LHCN-M2 (cell line): ENCODE data around the gene CCDC188. TPM values are rescaled to one million over a fixed set of nuclear protein-coding genes. Genes with fewer than 3 reads are reported as not detected.

Experiments
- DNase-seq: peaks from one replicate; pipeline ENCODE4 v3.0.0-alpha.2; 2012; ENCODE audit warnings: low read depth
- total RNA-seq: library from RNA; depleted of rRNA; stranded (reverse); fragments of >200 nt; gene quantifications from 2 replicates; pipeline ENCODE4 v1.2.3, GENCODE V29; 2014

Gene CCDC188
- total RNA-seq, 1 experiment from 2014 or later: 2.7 TPM

DNA sequence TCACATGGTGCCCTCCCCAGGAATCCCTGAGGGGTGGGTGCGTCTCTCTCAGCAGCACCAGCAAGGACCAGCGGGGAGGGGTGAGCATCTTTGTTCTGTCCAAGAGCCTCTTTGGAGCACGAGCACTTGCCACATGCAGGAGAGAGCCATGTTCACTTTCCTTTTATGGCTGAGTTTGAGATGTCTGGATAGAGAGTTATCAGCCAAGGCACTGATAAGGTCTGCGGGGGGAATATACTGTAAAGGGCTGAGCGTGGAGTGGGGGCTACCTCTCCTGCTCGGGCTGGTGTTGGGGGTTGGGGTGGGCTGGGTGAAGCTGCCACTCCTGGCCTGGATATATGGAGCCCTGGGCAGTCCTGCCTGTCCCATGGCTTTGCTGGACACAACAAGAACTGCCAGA is 34.9 kb upstream of the CCDC188 start:
- no peak for DNase-seq

DNA sequence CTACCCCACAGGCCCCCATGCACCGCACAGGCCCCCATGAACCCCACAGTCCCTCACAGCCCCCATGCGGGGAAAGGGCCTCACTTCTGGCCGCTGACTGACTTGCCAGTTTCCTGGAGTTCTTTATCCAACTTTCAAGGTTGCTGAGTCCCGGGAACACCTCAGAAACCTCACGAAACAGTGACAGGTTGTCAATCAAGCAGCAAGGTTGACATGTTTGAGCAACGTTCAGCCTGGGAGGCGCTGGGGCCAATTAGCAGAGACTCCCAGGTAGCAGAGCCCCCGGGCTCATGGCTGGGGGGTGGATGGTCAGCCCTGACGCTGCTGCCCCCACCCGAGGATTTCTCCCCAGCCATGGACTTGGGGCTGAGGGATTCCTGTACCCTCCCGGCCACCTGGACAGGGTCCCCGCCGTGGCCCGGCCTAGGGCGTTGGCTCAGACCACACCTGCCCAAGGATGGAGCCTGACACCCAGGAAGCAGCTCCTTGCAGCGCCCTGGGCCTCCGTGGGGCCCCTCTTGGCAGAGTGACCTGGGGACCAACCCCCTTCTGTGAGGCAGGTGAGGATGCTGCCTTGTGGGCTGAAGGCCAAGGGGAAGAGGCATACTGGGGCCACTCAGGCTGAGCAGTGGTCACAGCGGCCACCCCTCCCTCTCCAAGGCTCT is 33.8 kb upstream of the CCDC188 start:
- no peak for DNase-seq

- no peak for DNase-seq
These were observed 33.0 kb upstream of the CCDC188 start for GRCh38 chr22:20183823-20184222.

DNA sequence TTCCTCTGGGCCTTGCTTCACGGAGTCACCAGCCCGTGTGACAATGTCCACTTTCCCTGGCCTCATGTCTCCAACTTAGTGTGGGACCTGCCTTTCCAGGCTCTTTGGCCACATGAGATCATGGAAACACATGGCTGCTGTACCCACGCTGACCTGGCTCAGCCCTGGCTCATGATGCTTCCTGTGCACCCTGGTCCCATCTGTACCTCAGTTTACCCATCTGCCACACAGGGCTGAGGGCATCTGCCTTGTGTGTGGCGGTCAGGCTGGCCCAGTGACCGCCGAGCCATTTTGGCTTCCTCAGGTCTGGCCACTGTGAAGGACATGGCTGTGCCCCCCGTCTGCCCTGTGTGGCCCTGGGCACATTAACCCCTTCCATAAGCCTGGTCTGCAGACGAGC is 32.2 kb upstream of the CCDC188 start:
- no peak for DNase-seq

GRCh38 chr22:20182365-20182764 is 31.5 kb upstream of the CCDC188 start:
- DNase-seq: no peak

- no peak for DNase-seq
These were observed 31.0 kb upstream of the CCDC188 start for GRCh38 chr22:20181884-20182236.

GRCh38 chr22:20181194-20181883 is 30.5 kb upstream of the CCDC188 start:
- DNase-seq: no peak

DNA sequence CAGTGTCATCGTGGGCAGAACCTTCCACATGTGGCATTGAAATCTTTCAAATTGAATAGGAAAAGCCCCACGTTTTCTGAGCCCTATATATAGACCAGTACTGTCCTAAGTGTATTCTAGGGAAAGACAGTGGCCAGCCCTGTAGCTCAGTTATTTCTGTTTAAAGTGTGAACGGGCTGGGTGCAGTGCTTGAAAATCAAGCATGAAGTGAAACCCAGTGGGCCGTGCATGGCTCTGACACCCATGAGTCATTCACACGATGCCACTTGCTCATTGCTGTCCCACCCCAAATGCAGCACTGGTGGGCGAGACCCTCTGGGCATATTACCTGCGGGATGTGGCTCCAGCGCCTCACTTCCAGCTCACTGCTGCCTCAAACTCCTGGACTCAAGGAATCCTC is 29.8 kb upstream of the CCDC188 start:
- DNase-seq: no peak

DNA sequence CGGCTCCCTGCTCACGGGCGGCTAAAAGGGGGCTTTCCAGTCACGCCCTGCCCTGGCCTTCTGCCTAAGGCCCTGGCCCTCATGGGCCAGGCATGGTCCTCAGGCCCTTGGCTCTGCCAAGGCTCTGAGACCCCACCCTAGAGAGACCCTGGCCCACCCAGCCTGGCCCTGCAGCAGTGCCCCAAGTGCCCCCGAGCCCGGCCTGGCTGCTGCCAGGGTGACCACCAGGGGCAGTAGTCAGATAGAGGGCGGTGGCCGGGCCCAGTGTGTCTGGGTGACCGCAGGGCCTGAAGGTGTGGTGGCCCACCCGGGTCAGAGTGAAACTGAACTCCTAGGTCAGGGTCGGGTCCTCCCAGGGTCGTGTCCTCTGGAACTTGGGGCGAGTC is 29.4 kb upstream of the CCDC188 start:
- DNase-seq: no peak

DNA sequence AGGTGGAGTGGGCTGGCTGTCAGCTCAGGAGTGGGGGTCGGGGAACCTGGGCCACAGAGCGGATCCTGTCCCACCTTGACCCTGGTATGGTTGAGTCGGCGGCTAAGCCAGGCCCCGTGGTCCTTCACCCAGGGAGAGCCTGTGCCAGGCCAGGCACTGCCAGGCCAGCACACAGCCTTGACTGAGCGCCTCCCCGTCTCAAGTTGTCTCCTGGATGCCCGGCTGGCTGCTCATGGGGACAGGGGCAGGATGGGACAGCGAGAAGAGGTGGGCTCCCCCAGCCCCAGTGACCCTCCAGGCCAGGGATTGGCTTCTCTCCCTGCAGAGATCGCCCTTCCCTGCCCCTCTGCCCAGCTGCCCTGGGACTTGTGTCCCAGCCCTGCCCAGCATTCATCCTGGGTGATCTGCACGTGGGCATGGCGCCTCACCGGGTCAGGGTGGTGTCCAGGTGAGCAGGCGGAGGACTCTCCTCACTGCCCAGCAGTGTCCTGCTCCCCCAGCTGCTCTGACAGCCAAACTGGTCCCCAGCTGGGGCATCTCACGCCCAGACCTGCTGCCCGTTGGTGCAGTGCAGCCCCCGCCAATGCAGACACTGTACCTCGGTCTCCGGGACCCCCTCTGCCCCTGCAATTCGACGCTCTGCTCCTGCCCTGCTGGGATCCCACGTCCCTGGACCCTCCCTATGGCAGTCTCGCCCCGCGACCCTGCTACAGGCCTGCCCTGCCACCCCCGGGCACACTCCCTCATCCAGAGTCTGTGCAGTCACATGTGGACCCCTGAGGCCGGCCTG is 28.8 kb upstream of the CCDC188 start:
- DNase-seq: no peak

DNA sequence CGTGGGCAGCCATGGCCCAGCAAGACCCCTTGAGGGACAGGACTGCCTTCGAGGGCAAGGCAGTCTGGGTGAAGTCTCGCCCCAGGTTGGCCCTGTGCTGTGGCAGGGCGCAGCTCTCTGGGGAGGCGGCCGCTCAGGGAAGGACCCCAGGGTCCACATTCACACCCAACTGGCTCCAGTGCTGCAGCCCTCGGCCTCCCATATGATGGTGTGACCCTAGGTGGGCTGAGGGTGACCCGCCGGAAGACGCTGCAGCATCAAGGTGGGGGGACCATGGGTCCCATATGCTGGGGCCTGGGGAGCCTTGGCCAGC is 28.0 kb upstream of the CCDC188 start:
- DNase-seq: no peak

- no peak for DNase-seq
These were observed 27.4 kb upstream of the CCDC188 start for GRCh38 chr22:20178075-20178914.

DNA sequence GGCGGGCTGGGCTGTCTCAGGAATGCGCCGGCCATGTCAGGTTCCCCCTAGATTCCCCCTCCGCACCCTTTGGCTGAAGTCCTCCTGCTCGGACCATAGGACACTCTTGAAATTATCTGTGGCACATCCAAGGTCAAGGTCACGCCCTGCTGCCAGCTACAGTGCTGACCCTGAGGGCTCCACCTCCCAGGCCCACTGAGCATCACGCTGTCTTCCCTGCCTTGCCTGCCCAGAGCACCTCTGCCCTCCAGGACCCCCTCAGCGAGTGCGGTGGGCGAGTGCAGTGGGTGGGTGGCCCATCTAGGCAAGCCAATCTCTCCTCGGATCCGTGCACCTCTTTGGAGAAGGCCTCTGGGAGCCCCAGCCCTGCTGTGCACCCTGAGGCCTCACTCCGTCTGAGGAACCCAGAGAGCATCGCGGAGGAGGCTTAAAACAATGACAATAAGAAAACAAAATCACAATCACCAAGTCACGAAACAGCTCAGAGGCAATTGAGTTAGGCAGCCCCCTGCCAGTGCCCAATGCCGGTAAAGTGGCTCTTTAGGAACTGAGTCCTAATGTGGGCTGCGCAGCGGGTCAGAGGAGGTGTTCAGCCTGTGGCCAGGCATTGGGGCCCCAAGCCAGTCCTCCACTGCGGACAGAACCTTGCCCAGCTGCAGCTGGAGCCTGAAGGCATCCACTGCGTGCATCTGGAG is 26.5 kb upstream of the CCDC188 start:
- no peak for DNase-seq

DNA sequence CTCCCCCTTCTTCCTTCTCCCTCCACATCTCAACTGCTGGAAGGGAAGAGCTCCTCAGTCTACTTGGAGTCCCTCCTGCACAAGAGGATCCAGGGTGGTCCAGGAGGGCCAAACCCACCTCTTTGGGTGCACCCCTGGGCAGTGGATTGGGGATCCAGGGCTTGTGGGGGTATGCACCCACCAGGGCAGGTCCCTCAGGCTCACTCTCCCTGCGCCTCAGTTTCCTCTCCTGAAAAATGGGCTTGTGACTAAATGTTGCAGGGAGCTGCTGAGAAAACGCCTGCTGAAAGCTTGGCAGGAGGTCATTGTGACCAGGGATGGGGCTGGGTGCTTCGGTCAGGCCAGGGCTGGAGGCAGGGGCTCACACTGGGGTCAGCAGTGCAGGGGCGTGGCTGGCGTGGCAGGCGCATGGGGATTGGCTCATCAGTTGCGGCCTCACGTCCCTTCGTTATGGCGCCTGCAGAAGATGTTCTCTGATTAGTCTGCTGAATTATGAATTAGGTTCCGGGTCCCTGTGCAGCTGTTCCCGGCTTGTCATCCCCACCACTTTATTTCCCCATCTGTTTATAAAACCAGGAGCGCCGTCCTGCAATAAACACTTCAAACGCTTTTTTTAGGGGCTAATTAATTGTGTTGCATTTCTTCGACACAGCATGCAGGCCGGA is 25.7 kb upstream of the CCDC188 start:
- DNase-seq: no peak

DNA sequence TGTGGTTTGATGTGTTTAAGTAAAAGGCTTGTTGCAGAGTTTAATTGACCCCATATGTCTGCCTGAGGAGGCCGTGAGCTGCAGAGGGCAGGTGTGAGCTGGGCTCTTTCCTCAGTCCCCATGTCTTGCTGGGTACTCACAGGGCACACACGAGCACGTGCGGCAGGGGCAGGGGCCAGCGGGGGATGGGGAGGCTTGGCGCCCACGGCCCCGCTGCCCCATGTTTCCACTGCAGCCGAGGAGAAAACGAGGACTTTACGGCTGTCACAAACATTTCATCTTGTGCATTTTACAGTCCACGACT is 24.7 kb upstream of the CCDC188 start:
- DNase-seq: no peak

DNA sequence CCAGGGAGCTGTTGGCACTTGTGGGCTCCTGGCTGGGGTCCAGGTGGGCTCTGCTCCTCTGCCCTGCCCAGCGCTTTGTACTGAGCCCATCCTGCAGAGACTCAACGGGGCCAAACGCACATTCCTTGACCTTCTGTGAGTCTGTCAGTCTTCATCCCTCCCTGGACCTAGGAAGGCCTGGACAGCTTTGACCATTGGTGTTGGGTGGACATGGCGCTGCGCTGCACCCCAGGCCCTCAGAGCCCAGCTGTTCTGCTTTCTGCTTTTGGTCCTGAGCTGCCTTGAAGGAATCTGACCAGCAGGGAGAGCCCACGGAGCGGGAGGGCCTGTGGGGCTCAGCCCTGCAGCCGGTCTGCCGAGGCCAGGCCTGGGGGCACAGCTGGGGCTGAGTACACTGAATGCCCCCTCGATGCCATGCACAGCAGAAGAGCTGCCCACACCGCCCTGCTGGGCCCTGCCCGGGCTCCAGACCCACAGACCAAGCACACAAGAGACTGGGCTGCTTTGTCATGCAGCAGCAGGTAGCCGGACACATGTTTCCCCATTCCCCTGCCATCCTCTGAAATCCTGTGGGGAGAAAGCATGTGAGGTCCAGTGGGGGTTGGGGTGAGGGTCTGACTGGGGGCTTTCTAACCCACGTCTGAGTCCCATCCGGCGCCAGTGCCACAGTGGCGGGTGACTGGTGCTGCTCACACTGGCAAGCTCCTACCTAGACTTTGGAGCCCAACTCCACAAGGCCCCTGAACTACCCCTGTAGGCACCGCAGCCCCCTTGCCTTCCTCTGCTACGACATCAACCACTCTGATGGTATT is 24.1 kb upstream of the CCDC188 start:
- no peak for DNase-seq

DNA sequence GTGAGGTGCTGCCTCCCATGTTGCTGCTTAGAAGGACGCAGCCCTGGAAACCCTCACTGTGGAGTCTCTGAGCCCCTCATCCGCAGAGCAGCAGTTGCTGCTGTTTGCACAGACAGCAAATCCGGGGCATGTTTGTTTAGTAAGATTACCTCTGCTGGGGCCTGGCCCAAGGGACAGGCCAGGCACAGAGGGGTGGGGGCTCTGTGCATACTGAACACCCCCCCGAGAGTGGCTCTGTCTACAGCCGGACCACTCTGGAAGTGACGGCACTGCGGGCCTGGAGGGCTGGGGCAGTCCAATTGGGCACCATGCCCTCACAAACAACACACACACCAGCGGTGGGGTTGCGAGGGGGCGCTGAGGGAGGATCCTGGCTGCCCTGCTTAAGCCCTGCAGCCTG is 22.9 kb upstream of the CCDC188 start:
- no peak for DNase-seq

- DNase-seq: no peak
These were observed 22.4 kb upstream of the CCDC188 start for GRCh38 chr22:20173246-20173645.

DNA sequence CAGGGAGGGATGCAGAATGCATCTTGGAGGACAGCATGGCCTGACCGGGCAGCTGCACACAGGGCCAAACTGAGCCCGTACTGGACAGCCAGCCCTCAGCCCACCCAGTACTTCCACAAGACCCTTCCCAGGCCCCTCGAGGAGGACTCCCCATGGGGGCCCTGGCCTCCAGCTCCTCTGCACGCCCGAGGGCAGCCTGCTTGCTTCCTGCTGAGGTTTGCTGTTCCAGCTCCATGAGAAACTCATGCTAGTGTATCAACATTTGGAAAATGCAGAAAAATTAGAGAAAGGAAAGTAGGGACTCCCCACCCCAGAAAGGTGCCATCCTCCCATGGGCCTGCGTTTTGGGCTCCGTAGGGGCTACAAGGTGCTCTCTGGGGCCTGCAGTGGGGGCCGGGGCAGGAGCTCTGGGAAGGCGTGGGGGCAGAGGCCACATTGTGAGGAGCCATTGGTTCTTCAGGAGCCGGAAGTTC is 21.3 kb upstream of the CCDC188 start:
- no peak for DNase-seq
